GM12878 (cell line): Measurements from ENCODE around the gene KRT82.

Experiments
- CTCF ChIP-seq, 3 experiments: IDR thresholded peaks in 2 of 3; conservative IDR thresholded peaks in 1 of 3; 2 replicates each; pipeline ENCODE4 v1.5.1; 2011; ENCODE audit warnings: low read depth in 3 of 3, low read length in 3 of 3, mild to moderate bottlenecking in 3 of 3, control low read depth in 2 of 3, moderate library complexity in 2 of 3, inconsistent platforms in 1 of 3, mixed read lengths in 1 of 3; ENCODE audit not compliant: control insufficient read depth in 2 of 3, insufficient read depth in 1 of 3; ENCODE audit errors: extremely low read depth in 1 of 3
- EP300 ChIP-seq, 2 experiments: fragments of 150-350 bp in 1 of 2; IDR thresholded peaks; 2 replicates each; pipeline ENCODE4 v1.6.1; 2011 to 2012; ENCODE audit warnings: low read depth in 2 of 2, low read length in 2 of 2, borderline replicate concordance in 1 of 2, improper control_type of control experiment in 1 of 2, inconsistent platforms in 1 of 2; ENCODE audit not compliant: control insufficient read depth in 1 of 2
- EZH2 ChIP-seq: IDR thresholded peaks from 2 replicates; pipeline ENCODE4 v1.6.1; 2012; ENCODE audit warnings: low read depth, mild to moderate bottlenecking, control low read depth, inconsistent platforms, low read length, borderline replicate concordance; ENCODE audit not compliant: control insufficient read depth
- FOS ChIP-seq: IDR thresholded peaks from 3 replicates; pipeline ENCODE4 v1.6.1; 2011; ENCODE audit warnings: borderline replicate concordance; ENCODE audit not compliant: insufficient read length; ENCODE audit errors: extremely low read depth
- MXI1 ChIP-seq: fragments of 150-350 bp; IDR thresholded peaks from 2 replicates; pipeline ENCODE4 v1.6.1; 2011; ENCODE audit warnings: low read depth, mild to moderate bottlenecking, inconsistent platforms, low read length, improper control_type of control experiment
- NFIC ChIP-seq: IDR thresholded peaks from 2 replicates; pipeline ENCODE4 v1.6.1; 2012; ENCODE audit warnings: low read depth, mild to moderate bottlenecking, inconsistent platforms, low read length, moderate library complexity
- POLR2A ChIP-seq: IDR thresholded peaks from 2 replicates; pipeline ENCODE4 v1.6.1; 2011; ENCODE audit warnings: low read depth, mild to moderate bottlenecking, low read length
- POLR2AphosphoS5 ChIP-seq: IDR thresholded peaks from 2 replicates; pipeline ENCODE4 v1.6.1; 2011; ENCODE audit warnings: mild to moderate bottlenecking, low read length, inconsistent platforms
- SIN3A ChIP-seq: IDR thresholded peaks from 2 replicates; pipeline ENCODE4 v1.6.1; 2012; ENCODE audit warnings: low read depth, low read length, improper control_type of control experiment
- TBL1XR1 ChIP-seq: IDR thresholded peaks from 2 replicates; pipeline ENCODE4 v1.6.1; 2012; ENCODE audit warnings: low read depth, low read length, improper control_type of control experiment
- USF2 ChIP-seq: IDR thresholded peaks from 2 replicates; pipeline ENCODE4 v1.6.1; 2011; ENCODE audit warnings: low read depth, low read length, improper control_type of control experiment, borderline replicate concordance

DNA sequence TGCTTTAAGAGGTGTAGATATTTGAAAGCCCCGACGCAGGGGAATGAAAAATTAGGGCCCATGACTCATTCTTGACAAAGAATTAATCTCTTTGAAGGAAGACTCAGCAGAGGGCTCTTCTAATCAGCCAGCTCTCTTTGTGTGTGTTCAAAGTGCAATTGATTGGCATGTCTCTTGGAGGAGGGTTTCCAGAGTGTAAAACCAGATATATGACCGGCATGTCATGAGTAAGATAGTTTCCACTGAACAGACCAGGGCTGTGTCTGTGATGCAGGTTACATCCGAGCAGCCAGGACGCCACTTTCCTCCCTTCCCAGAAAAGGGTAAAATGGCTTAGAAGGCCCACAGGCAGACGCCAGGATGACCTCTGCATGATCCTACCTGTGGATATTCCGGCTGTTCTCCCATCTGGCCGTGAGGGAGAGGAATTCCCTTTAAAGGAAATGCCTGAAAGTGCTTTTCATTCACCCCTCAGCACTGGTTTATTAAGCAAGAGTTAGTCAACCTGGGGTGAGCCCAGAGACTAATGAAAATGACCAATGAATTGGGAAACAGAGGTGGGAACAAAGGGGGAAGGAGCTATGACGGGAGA lies 35.3 kb upstream of the KRT82 start:
- TF ChIP-seq POLR2A (no peak), USF2 (no peak), CTCF (IDR thresholded peaks at IDR 0.05 in 2 of 3, conservative IDR thresholded peaks at IDR 0.05 in 1 of 3; ENCODE audit: control insufficient read depth in 2 of 3, extremely low read depth in 1 of 3, insufficient read depth in 1 of 3, low read depth in 3 of 3, low read length in 3 of 3) (no peak), POLR2AphosphoS5 (no peak), FOS (no peak), EP300 (IDR thresholded peaks at IDR 0.05; ENCODE audit: borderline replicate concordance in 1 of 2, control insufficient read depth in 1 of 2, low read depth in 2 of 2, low read length in 2 of 2) (no peak), EZH2 (no peak), NFIC (no peak), MXI1 (no peak), TBL1XR1 (no peak), SIN3A (no peak)
